Measurements from ENCODE around the gene FERMT1.

DNA sequence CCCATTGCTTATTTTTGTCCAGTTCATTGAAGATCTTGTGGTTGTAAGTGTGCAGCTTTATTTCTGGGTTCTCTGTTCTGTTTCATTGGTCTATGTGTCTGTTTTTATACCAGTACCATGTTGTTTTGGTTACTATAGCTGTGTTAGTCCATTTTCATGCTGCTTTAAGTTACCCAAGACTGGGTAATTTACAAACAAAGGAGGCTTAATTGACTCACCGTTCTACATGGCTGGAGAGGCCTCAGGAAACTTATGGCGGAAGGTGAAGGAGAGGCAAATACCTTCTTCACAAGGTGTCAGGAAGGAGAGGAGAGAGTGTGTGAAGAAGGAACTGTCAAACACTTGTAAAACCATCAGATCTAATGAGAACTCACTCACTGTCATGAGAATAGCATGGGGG, 29.9 kb upstream of the FERMT1 start:
- TF ChIP-seq, protein P1, sequence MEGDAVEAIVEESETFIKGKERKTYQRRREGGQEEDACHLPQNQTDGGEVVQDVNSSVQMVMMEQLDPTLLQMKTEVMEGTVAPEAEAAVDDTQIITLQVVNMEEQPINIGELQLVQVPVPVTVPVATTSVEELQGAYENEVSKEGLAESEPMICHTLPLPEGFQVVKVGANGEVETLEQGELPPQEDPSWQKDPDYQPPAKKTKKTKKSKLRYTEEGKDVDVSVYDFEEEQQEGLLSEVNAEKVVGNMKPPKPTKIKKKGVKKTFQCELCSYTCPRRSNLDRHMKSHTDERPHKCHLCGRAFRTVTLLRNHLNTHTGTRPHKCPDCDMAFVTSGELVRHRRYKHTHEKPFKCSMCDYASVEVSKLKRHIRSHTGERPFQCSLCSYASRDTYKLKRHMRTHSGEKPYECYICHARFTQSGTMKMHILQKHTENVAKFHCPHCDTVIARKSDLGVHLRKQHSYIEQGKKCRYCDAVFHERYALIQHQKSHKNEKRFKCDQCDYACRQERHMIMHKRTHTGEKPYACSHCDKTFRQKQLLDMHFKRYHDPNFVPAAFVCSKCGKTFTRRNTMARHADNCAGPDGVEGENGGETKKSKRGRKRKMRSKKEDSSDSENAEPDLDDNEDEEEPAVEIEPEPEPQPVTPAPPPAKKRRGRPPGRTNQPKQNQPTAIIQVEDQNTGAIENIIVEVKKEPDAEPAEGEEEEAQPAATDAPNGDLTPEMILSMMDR (conservative IDR thresholded peaks at IDR 0.05; ENCODE audit: low read depth, low read length) = no peak
- TF ChIP-seq POLR2A (IDR thresholded peaks at IDR 0.05; ENCODE audit: low read depth, low read length) = no peak
- TF ChIP-seq, protein P2, sequence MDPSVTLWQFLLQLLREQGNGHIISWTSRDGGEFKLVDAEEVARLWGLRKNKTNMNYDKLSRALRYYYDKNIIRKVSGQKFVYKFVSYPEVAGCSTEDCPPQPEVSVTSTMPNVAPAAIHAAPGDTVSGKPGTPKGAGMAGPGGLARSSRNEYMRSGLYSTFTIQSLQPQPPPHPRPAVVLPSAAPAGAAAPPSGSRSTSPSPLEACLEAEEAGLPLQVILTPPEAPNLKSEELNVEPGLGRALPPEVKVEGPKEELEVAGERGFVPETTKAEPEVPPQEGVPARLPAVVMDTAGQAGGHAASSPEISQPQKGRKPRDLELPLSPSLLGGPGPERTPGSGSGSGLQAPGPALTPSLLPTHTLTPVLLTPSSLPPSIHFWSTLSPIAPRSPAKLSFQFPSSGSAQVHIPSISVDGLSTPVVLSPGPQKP (IDR thresholded peaks at IDR 0.05; ENCODE audit: borderline replicate concordance, low read depth, low read length) = no peak
- TF ChIP-seq MXI1 (IDR thresholded peaks at IDR 0.05; ENCODE audit: borderline replicate concordance, low read depth, low read length) = no peak
- no peak for TF ChIP-seq CHD1 (IDR thresholded peaks at IDR 0.05; ENCODE audit: low read depth, low read length)
- no peak for TF ChIP-seq BHLHE40 (IDR thresholded peaks at IDR 0.05; ENCODE audit: low read depth, low read length)
- TF ChIP-seq RAD21 (IDR thresholded peaks at IDR 0.05; ENCODE audit: low read length) = no peak
- TF ChIP-seq, protein P3, sequence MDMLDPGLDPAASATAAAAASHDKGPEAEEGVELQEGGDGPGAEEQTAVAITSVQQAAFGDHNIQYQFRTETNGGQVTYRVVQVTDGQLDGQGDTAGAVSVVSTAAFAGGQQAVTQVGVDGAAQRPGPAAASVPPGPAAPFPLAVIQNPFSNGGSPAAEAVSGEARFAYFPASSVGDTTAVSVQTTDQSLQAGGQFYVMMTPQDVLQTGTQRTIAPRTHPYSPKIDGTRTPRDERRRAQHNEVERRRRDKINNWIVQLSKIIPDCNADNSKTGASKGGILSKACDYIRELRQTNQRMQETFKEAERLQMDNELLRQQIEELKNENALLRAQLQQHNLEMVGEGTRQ (IDR thresholded peaks at IDR 0.05; ENCODE audit: low read depth, low read length) = no peak
- TF ChIP-seq NFE2L2 (IDR thresholded peaks at IDR 0.05; ENCODE audit: low read depth, low read length) = no peak
- no peak for TF ChIP-seq RCOR1 (IDR thresholded peaks at IDR 0.05; ENCODE audit: insufficient replicate concordance, low read length)
- TF ChIP-seq SMC3 (IDR thresholded peaks at IDR 0.05; ENCODE audit: low read depth, low read length) = no peak
- no peak for TF ChIP-seq FOS (IDR thresholded peaks at IDR 0.05; ENCODE audit: low read depth, low read length)
